Loucy (cell line): ENCODE results near the gene NTN1.
A peak's percentile ranks its signal among the peaks of the same experiment; 100 is the strongest.

ENCODE experiments used
- H2AFZ ChIP-seq: fragments of 200-600 bp; sonication (generic); 2 replicates; pipeline ENCODE4 v1.6.0; 2016; ENCODE audit warnings: antibody characterized with exemption, mild to moderate bottlenecking, low read length, moderate library complexity
- H3F3A ChIP-seq: fragments of 200-600 bp; 2 replicates; pipeline ENCODE4 v1.6.0; 2016; ENCODE audit warnings: antibody characterized with exemption, low read depth, mild to moderate bottlenecking
- H3K27me3 ChIP-seq: fragments of 200-600 bp; sonication (generic); 2 replicates; pipeline ENCODE4 v1.6.1; 2014; ENCODE audit warnings: low read length, mild to moderate bottlenecking; ENCODE audit not compliant: insufficient read depth, poor library complexity, severe bottlenecking
- H3K36me3 ChIP-seq: fragments of 200-600 bp; sonication (generic); 2 replicates; pipeline ENCODE4 v1.6.1; 2016; ENCODE audit warnings: low read length; ENCODE audit not compliant: insufficient read depth
- H3K4me1 ChIP-seq: fragments of 200-600 bp; sonication (generic); 2 replicates; pipeline ENCODE4 v1.5.1; 2014; ENCODE audit warnings: low read length, mild to moderate bottlenecking; ENCODE audit not compliant: insufficient read depth, poor library complexity, severe bottlenecking
- H3K4me2 ChIP-seq: fragments of 200-600 bp; sonication (generic); 2 replicates; pipeline ENCODE4 v1.6.0; 2014; ENCODE audit warnings: antibody characterized with exemption, low read length, low read depth, mild to moderate bottlenecking; ENCODE audit not compliant: poor library complexity, severe bottlenecking
- H3K4me3 ChIP-seq: fragments of 200-600 bp; sonication (generic); 2 replicates; pipeline ENCODE4 v1.5.1; 2014; ENCODE audit warnings: low read length, mild to moderate bottlenecking, mixed read lengths; ENCODE audit not compliant: poor library complexity, severe bottlenecking
- H3K79me2 ChIP-seq: fragments of 200-600 bp; sonication (generic); 2 replicates; pipeline ENCODE4 v1.6.1; 2014; ENCODE audit warnings: low read length; ENCODE audit not compliant: insufficient read depth
- H3K9ac ChIP-seq: fragments of 200-600 bp; sonication (generic); 2 replicates; pipeline ENCODE4 v1.6.0; 2014; ENCODE audit warnings: mild to moderate bottlenecking, low read depth, low read length, moderate library complexity; ENCODE audit not compliant: poor library complexity, severe bottlenecking
- H3K9me2 ChIP-seq: fragments of 200-600 bp; sonication (generic); replicated peaks from 2 replicates; pipeline ENCODE4 v1.6.1; 2016; ENCODE audit warnings: low read depth, low read length, mixed read lengths
- H3K9me3 ChIP-seq: fragments of 200-600 bp; sonication (generic); 2 replicates; pipeline ENCODE4 v1.6.1; 2014; ENCODE audit warnings: mild to moderate bottlenecking, antibody characterized with exemption, low read length, low read depth; ENCODE audit not compliant: insufficient read depth
- H4K20me1 ChIP-seq: fragments of 200-600 bp; sonication (generic); 2 replicates; pipeline ENCODE4 v1.6.0; 2014; ENCODE audit warnings: antibody characterized with exemption, low read length, mild to moderate bottlenecking; ENCODE audit not compliant: insufficient read depth, poor library complexity, severe bottlenecking
- CTCF ChIP-seq: fragments of 200-600 bp; sonication (generic); conservative IDR thresholded peaks from 2 replicates; pipeline ENCODE4 v1.5.1; 2014; ENCODE audit warnings: mild to moderate bottlenecking, antibody characterized with exemption, low read length
- EZH2phosphoT487 ChIP-seq: fragments of 200-600 bp; IDR thresholded peaks from 2 replicates; pipeline ENCODE4 v1.6.1; 2018; ENCODE audit warnings: antibody characterized with exemption, mild to moderate bottlenecking, moderate library complexity, borderline replicate concordance

The NTN1 gene

GRCh38 chr17:9028202-9028987 is 7.1 kb downstream of the NTN1 start:
- Histone ChIP-seq H3F3A (peaks cover 5% of the 10 kb centered on the region; the same call in 1 of the 2 replicates), H3K9ac (peak overlapping the region; percentile 4), H2AFZ (no peak overlapping the region), H3K9me2 (no peaks in the 10 kb centered on the region), H3K9me3 (no peaks in the 10 kb centered on the region), H4K20me1 (no peaks in the 10 kb centered on the region), H3K36me3 (no peaks in the 10 kb centered on the region), H3K4me2 (peak overlapping the region; percentile 8), H3K4me1 (peaks cover 43% of the 10 kb centered on the region), H3K4me3 (no peak overlapping the region), H3K27me3 (no peaks in the 10 kb centered on the region), H3K79me2 (no peaks in the 10 kb centered on the region; the same call in 1 of the 2 replicates)
- TF ChIP-seq EZH2phosphoT487 = no peak
- TF ChIP-seq CTCF = no peak

- peaks cover 5% of the 10 kb centered on the region; the same call in 1 of the 2 replicates for H3F3A ChIP-seq
- peaks cover 37% of the 10 kb centered on the region for H3K4me1 ChIP-seq
- TF ChIP-seq CTCF (no peak), EZH2phosphoT487 (no peak)
- H3K9me2 ChIP-seq = no peaks in the 10 kb centered on the region
- H3K36me3 ChIP-seq = no peaks in the 10 kb centered on the region
- no peak overlapping the region for H3K4me2 ChIP-seq
- no peak overlapping the region for H2AFZ ChIP-seq
- H4K20me1 ChIP-seq = no peaks in the 10 kb centered on the region
- no peaks in the 10 kb centered on the region; the same call in 1 of the 2 replicates for H3K79me2 ChIP-seq
- no peak overlapping the region for H3K4me3 ChIP-seq
- no peak overlapping the region for H3K9ac ChIP-seq
- H3K9me3 ChIP-seq = no peaks in the 10 kb centered on the region
- no peaks in the 10 kb centered on the region for H3K27me3 ChIP-seq
These were observed 7.8 kb downstream of the NTN1 start for GRCh38 chr17:9028988-9029570.

GRCh38 chr17:9032151-9032550 is 10.8 kb downstream of the NTN1 start:
- Histone ChIP-seq H2AFZ (no peak overlapping the region), H3K27me3 (no peaks in the 10 kb centered on the region), H3K36me3 (no peaks in the 10 kb centered on the region), H3K4me3 (no peak overlapping the region), H3K9me3 (no peaks in the 10 kb centered on the region), H3K9ac (no peak overlapping the region), H3F3A (no peaks in the 10 kb centered on the region), H3K9me2 (no peaks in the 10 kb centered on the region), H3K4me1 (peaks cover 35% of the 10 kb centered on the region), H4K20me1 (no peaks in the 10 kb centered on the region), H3K79me2 (no peaks in the 10 kb centered on the region; the same call in 1 of the 2 replicates), H3K4me2 (no peak overlapping the region)
- no peak for TF ChIP-seq EZH2phosphoT487
- TF ChIP-seq CTCF = no peak
